GM12878 (cell line): ENCODE measurements around the gene LRRC75A. TPM values are rescaled to one million over a fixed set of nuclear protein-coding genes. Genes with fewer than 3 reads are reported as not detected.

Experiments
- ATAC-seq: fragments of 200-7000 bp; cut with Tn5 transposase; 3 replicates; pipeline ENCODE4 v1.9.1; 2020; ENCODE audit warnings: mild to moderate bottlenecking, moderate library complexity
- BruUV-seq: library from RNA; stranded (reverse); fragments of 400-500 nt; replicated peaks from 2 replicates; lab custom pipeline; 2021; lab: Mats Ljungman, UMichigan
- CTCF ChIA-PET: fragments of 300-600 bp; sonication (Branson Sonifier 250); formaldehyde crosslinking; extraction: SDS; loops from one replicate; lab custom pipeline; 2021; ENCODE audit warnings: inconsistent platforms; lab: Yijun Ruan, JAX
- POLR2A ChIA-PET: fragments of 350-600 bp; formaldehyde crosslinking; extraction: SDS; loops from one replicate; lab custom pipeline; 2021; ENCODE audit warnings: inconsistent platforms; lab: Charles Lee
- RAD21 ChIA-PET: fragments of 300-600 bp; sonication (Branson Sonifier 250); formaldehyde crosslinking; loops from one replicate; lab custom pipeline; 2023; ENCODE audit warnings: antibody characterized with exemption; ENCODE audit not compliant: unreplicated experiment; lab: Charles Lee
- SMC1A ChIA-PET: fragments of 300-600 bp; sonication (Branson Sonifier 250); formaldehyde crosslinking; loops from one replicate; lab custom pipeline; 2023; ENCODE audit not compliant: unreplicated experiment, uncharacterized antibody; lab: Charles Lee
- DNase-seq: peaks from one replicate; pipeline ENCODE4 v3.0.0-alpha.2; 2011; ENCODE audit warnings: low read depth, low spot score
- FAIRE-seq: peaks from 3 replicates; lab custom pipeline; 2011; peaks lifted over from hg19 to GRCh38; lab: Jason Lieb, UNC
- H2AFZ ChIP-seq: 2 replicates; pipeline ENCODE4 v1.6.0; 2011; ENCODE audit warnings: low read depth, low read length, control low read depth; ENCODE audit not compliant: control insufficient read depth
- H3K27ac ChIP-seq: 2 replicates; pipeline ENCODE4 v1.5.1; 2011; ENCODE audit warnings: control low read depth; ENCODE audit not compliant: control insufficient read depth, insufficient read depth
- H3K27me3 ChIP-seq, 2 experiments: replicated peaks in 1 of 2; 2 replicates each; pipeline versions ENCODE4 v1.6.0 to v1.6.1; 2011; ENCODE audit warnings: low read length in 1 of 2; ENCODE audit not compliant: control insufficient read depth in 2 of 2, insufficient read depth in 2 of 2
- H3K36me3 ChIP-seq, 2 experiments: 2 replicates each; pipeline ENCODE4 v1.5.1; 2011; ENCODE audit warnings: low read length in 1 of 2; ENCODE audit not compliant: control insufficient read depth in 2 of 2, insufficient read depth in 2 of 2
- H3K4me1 ChIP-seq: 2 replicates; pipeline ENCODE4 v1.6.1; 2011; ENCODE audit warnings: mild to moderate bottlenecking, low read length, moderate library complexity, mixed read lengths; ENCODE audit not compliant: control insufficient read depth, insufficient read depth
- H3K4me2 ChIP-seq: 2 replicates; pipeline ENCODE4 v1.6.0; 2011; ENCODE audit warnings: control low read depth; ENCODE audit not compliant: control insufficient read depth, insufficient read depth
- H3K4me3 ChIP-seq: fragments of 200-600 bp; sonication (generic); 2 replicates; pipeline ENCODE4 v1.5.1; 2016
- H3K79me2 ChIP-seq: 2 replicates; pipeline ENCODE4 v1.6.0; 2011; ENCODE audit warnings: low read length; ENCODE audit not compliant: control insufficient read depth, insufficient read depth
- H3K9ac ChIP-seq: 2 replicates; pipeline ENCODE4 v1.8.0; 2011; ENCODE audit warnings: low read length, control low read depth, mixed read lengths; ENCODE audit not compliant: control insufficient read depth, insufficient read depth
- H3K9me3 ChIP-seq: replicated peaks from 3 replicates; pipeline ENCODE4 v1.5.1; 2011; ENCODE audit warnings: mild to moderate bottlenecking, low read length; ENCODE audit not compliant: control insufficient read depth, insufficient read depth
- H4K20me1 ChIP-seq: 2 replicates; pipeline ENCODE4 v1.6.0; 2011; ENCODE audit not compliant: control insufficient read depth, insufficient read depth
- ATF7 ChIP-seq: fragments of 450-650 bp; IDR thresholded peaks from 2 replicates; pipeline ENCODE4 v1.6.1; 2016; ENCODE audit warnings: low read depth, mild to moderate bottlenecking
- EED ChIP-seq: sonication (generic); IDR thresholded peaks from 2 replicates; pipeline ENCODE4 v1.6.1; 2016; ENCODE audit warnings: antibody characterized with exemption, low read depth
- ZNF622 ChIP-seq: fragments of 450-650 bp; IDR thresholded peaks from 2 replicates; pipeline ENCODE4 v1.6.1; 2017; ENCODE audit warnings: mild to moderate bottlenecking, inconsistent platforms
- WGBS: methylation state at CpG from one replicate; pipeline ENCODE4 v1.1.6; 2016; ENCODE audit warnings: low lambda C conversion rate; ENCODE audit not compliant: insufficient replicate concordance, insufficient coverage; ENCODE audit errors: missing lambda C conversion rate; 5-methylcytosine and 5-hydroxymethylcytosine counted together
- in situ Hi-C: fragments of 300-500 bp; cut with MboI; formaldehyde crosslinking; loops from 9 replicates; pipeline ENCODE4 v1.14.3; 2018; ENCODE audit warnings: mixed read lengths
- intact Hi-C: fragments of 100-400 bp; cut with micrococcal nuclease; formaldehyde crosslinking; loops from one replicate; pipeline ENCODE4 v1.14.2; 2022; ENCODE audit not compliant: unreplicated experiment
- polyA plus RNA-seq, 11 experiments: library from polyadenylated mRNA; depleted of rRNA in 4 of 11; unstranded in 6 of 11; stranded (reverse) in 5 of 11; fragments of >200 nt; fragmentation: Nextera tagmentation in 4 of 11; fragmentation: Illumina TruSeq in 1 of 11; extraction: Ambion mirVana in 4 of 11; extraction: Trizol in 1 of 11; gene quantifications; 1 replicate in 1 of 11; 2 replicates in 10 of 11; pipeline versions ENCODE4 v1.2.1 to v1.2.3, GENCODE V29; 2011 to 2016; ENCODE audit warnings: inconsistent platforms in 2 of 11, missing spikeins in 2 of 11, low read depth in 1 of 11
- total RNA-seq, 4 experiments: library from RNA; depleted of rRNA in 3 of 4; stranded (reverse); fragments of >200 nt in 3 of 4; fragmentation: Illumina TruSeq in 1 of 4; extraction: Trizol in 1 of 4; gene quantifications; 2 replicates each; pipeline versions ENCODE4 v1.2.1 to v1.2.3, GENCODE V29; 2013 to 2021
- TF ChIP-seq, protein P1 (sequence below): fragments of 450-650 bp; IDR thresholded peaks from 2 replicates; pipeline ENCODE4 v1.6.1; 2017; ENCODE audit warnings: mild to moderate bottlenecking, low read depth, inconsistent platforms; ENCODE audit not compliant: poor library complexity, severe bottlenecking
- TF ChIP-seq, protein P2 (sequence below): fragments of 450-650 bp; IDR thresholded peaks from 2 replicates; pipeline ENCODE4 v1.6.1; 2017; ENCODE audit warnings: mild to moderate bottlenecking, moderate library complexity
- TF ChIP-seq, protein P3 (sequence below): fragments of 450-650 bp; IDR thresholded peaks from 2 replicates; pipeline ENCODE4 v1.6.1; 2017; ENCODE audit warnings: mild to moderate bottlenecking

The LRRC75A gene
- total and polyA plus RNA-seq, 10 of the 15 experiments (the other 5 are each of a cell fraction or from before 2014, with no cell fraction given) = 0.01 to 1.3 (median 0.09) TPM; not detected in 2

DNA sequence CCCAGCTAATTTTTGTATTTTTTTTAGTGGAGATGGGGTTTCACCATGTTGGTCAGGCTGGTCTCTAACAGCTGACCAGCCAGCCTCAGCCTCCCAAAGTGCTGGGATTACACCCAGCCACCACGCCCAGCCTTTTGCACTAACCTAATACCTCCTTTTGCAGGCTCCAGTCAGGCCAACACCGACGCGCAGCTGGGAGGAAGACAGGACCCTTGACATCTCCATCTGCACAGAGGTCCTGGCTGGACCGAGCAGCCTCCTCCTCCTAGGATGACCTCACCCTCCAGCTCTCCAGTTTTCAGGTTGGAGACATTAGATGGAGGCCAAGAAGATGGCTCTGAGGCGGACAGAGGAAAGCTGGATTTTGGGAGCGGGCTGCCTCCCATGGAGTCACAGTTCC, 74.6 kb downstream of the LRRC75A start:
- CTCF ChIA-PET = interaction anchor here (0.6 to 7.4 kb wide), 7 partner anchors 11 to 104 kb away, joined by 4 to 127 read pairs (median 53); partner anchors contain the start of gene UBB
- Histone ChIP-seq H3K36me3 (peaks cover 10 to 11% of the 10 kb centered on the region in 2 experiments), H3K4me1 (peaks cover 46% of the 10 kb centered on the region), H3K4me3 (peak overlapping the region; percentile 95), H3K79me2 (peaks cover 58% of the 10 kb centered on the region), H4K20me1 (no peaks in the 10 kb centered on the region), H3K27me3 (no peaks in the 10 kb centered on the region), H3K9ac (no peak overlapping the region), H3K27ac (peak overlapping the region; percentile 91; the same call in 1 of the 2 replicates), H2AFZ (no peak overlapping the region), H3K9me3 (no peaks in the 10 kb centered on the region), H3K4me2 (peak overlapping the region; percentile 92)
- WGBS = 81% methylated on average over 7 of the region's 7 CpGs
- no peak for ATAC-seq
- no peak for DNase-seq
- no TSS peak for BruUV-seq
- POLR2A ChIA-PET = interaction anchor here (0.6 to 6.7 kb wide), 8 partner anchors 9 to 230 kb away, joined by 3 to 54 read pairs (median 12); partner anchors contain the start of gene UBB
- in situ Hi-C loops = loop anchor here (5.0 to 10.0 kb wide), 2 partner anchors 35 to 567 kb away; partner anchors contain the start of gene UBB
- TF ChIP-seq, protein P1, sequence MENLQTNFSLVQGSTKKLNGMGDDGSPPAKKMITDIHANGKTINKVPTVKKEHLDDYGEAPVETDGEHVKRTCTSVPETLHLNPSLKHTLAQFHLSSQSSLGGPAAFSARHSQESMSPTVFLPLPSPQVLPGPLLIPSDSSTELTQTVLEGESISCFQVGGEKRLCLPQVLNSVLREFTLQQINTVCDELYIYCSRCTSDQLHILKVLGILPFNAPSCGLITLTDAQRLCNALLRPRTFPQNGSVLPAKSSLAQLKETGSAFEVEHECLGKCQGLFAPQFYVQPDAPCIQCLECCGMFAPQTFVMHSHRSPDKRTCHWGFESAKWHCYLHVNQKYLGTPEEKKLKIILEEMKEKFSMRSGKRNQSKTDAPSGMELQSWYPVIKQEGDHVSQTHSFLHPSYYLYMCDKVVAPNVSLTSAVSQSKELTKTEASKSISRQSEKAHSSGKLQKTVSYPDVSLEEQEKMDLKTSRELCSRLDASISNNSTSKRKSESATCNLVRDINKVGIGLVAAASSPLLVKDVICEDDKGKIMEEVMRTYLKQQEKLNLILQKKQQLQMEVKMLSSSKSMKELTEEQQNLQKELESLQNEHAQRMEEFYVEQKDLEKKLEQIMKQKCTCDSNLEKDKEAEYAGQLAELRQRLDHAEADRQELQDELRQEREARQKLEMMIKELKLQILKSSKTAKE = no peak
- TF ChIP-seq ATF7 (no peak), EED (no peak), ZNF622 (no peak)
- TF ChIP-seq, protein P2, sequence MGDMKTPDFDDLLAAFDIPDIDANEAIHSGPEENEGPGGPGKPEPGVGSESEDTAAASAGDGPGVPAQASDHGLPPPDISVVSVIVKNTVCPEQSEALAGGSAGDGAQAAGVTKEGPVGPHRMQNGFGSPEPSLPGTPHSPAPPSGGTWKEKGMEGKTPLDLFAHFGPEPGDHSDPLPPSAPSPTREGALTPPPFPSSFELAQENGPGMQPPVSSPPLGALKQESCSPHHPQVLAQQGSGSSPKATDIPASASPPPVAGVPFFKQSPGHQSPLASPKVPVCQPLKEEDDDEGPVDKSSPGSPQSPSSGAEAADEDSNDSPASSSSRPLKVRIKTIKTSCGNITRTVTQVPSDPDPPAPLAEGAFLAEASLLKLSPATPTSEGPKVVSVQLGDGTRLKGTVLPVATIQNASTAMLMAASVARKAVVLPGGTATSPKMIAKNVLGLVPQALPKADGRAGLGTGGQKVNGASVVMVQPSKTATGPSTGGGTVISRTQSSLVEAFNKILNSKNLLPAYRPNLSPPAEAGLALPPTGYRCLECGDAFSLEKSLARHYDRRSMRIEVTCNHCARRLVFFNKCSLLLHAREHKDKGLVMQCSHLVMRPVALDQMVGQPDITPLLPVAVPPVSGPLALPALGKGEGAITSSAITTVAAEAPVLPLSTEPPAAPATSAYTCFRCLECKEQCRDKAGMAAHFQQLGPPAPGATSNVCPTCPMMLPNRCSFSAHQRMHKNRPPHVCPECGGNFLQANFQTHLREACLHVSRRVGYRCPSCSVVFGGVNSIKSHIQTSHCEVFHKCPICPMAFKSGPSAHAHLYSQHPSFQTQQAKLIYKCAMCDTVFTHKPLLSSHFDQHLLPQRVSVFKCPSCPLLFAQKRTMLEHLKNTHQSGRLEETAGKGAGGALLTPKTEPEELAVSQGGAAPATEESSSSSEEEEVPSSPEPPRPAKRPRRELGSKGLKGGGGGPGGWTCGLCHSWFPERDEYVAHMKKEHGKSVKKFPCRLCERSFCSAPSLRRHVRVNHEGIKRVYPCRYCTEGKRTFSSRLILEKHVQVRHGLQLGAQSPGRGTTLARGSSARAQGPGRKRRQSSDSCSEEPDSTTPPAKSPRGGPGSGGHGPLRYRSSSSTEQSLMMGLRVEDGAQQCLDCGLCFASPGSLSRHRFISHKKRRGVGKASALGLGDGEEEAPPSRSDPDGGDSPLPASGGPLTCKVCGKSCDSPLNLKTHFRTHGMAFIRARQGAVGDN = no peak
- TF ChIP-seq, protein P3, sequence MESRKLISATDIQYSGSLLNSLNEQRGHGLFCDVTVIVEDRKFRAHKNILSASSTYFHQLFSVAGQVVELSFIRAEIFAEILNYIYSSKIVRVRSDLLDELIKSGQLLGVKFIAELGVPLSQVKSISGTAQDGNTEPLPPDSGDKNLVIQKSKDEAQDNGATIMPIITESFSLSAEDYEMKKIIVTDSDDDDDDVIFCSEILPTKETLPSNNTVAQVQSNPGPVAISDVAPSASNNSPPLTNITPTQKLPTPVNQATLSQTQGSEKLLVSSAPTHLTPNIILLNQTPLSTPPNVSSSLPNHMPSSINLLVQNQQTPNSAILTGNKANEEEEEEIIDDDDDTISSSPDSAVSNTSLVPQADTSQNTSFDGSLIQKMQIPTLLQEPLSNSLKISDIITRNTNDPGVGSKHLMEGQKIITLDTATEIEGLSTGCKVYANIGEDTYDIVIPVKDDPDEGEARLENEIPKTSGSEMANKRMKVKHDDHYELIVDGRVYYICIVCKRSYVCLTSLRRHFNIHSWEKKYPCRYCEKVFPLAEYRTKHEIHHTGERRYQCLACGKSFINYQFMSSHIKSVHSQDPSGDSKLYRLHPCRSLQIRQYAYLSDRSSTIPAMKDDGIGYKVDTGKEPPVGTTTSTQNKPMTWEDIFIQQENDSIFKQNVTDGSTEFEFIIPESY = no peak
- intact Hi-C loops = loop anchor here (10.0 kb wide), 1 partner anchor 203 kb away; the partner anchor contains the start of genes NCOR1 and PIGL
- SMC1A ChIA-PET = interaction anchor here (0.8 to 5.4 kb wide), 10 partner anchors 8 to 128 kb away, joined by 3 to 41 read pairs (median 5); partner anchors contain the start of gene UBB
- RAD21 ChIA-PET = interaction anchor here (0.7 to 6.8 kb wide), 7 partner anchors 9 to 201 kb away, joined by 3 to 82 read pairs (median 17); partner anchors contain the start of gene PIGL
- FAIRE-seq = no peak
